ENCODE measurements around the gene EFTUD2.

The EFTUD2 gene

GRCh38 chr17:44887016-44887415 is 12.2 kb downstream of the EFTUD2 start:
- DNase-seq = no peak

- no peak for DNase-seq
Measured at GRCh38 chr17:44884941-44885340, 14.3 kb downstream of the EFTUD2 start.

GRCh38 chr17:44881145-44881544 is 18.1 kb downstream of the EFTUD2 start:
- no peak for DNase-seq

- DNase-seq = no peak
Measured at GRCh38 chr17:44880062-44880461, 19.2 kb downstream of the EFTUD2 start.

GRCh38 chr17:44879376-44879775 is 19.9 kb downstream of the EFTUD2 start:
- no peak for DNase-seq

- no peak for DNase-seq
Measured at GRCh38 chr17:44878627-44879221, 20.5 kb downstream of the EFTUD2 start.

GRCh38 chr17:44877121-44877520 is 22.1 kb downstream of the EFTUD2 start:
- DNase-seq = no peak

- DNase-seq = no peak
Measured at GRCh38 chr17:44875761-44876160, 23.5 kb downstream of the EFTUD2 start.

- no peak for DNase-seq
Measured at GRCh38 chr17:44872131-44872768, 27.0 kb downstream of the EFTUD2 start.

GRCh38 chr17:44871556-44871955 is 27.7 kb downstream of the EFTUD2 start:
- no peak for DNase-seq

- no peak for DNase-seq
Measured at GRCh38 chr17:44867841-44868240, 31.4 kb downstream of the EFTUD2 start.

GRCh38 chr17:44865931-44866330 is 33.3 kb downstream of the EFTUD2 start:
- no peak for DNase-seq

GRCh38 chr17:44865231-44865660 is 34.0 kb downstream of the EFTUD2 start:
- peak; percentile 73 for DNase-seq

GRCh38 chr17:44864831-44865230 is 34.4 kb downstream of the EFTUD2 start:
- no peak for DNase-seq

- DNase-seq = no peak
Measured at GRCh38 chr17:44863061-44863918, 36.0 kb downstream of the EFTUD2 start.

- no peak for DNase-seq
Measured at GRCh38 chr17:44862278-44862914, 36.8 kb downstream of the EFTUD2 start.

GRCh38 chr17:44859701-44860100 is 39.5 kb downstream of the EFTUD2 start:
- DNase-seq = no peak

GRCh38 chr17:44854192-44854591 is 45.1 kb downstream of the EFTUD2 start:
- DNase-seq = no peak

- no peak for DNase-seq
Measured at GRCh38 chr17:44850612-44851011, 48.6 kb downstream of the EFTUD2 start.

- DNase-seq = no peak
Measured at GRCh38 chr17:44850025-44850424, 49.2 kb downstream of the EFTUD2 start.

- no peak for DNase-seq
Measured at GRCh38 chr17:44848961-44849489, 50.2 kb downstream of the EFTUD2 start.

- no peak for DNase-seq
Measured at GRCh38 chr17:44848257-44848795, 50.9 kb downstream of the EFTUD2 start.

GRCh38 chr17:44847586-44847985 is 51.7 kb downstream of the EFTUD2 start, which contains the start of gene HIGD1B:
Gene HIGD1B, plus strand, starts transcription at chr17:44847883. Its CDS starts 270 bp downstream, at chr17:44848153.
- no peak for DNase-seq
